HEK293T (cell line): ENCODE results near the gene TRDN.

Experiments
- CTCF ChIA-PET: fragments of 350-600 bp; formaldehyde crosslinking; extraction: SDS; loops from one replicate; lab custom pipeline; 2021; ENCODE audit warnings: antibody characterized with exemption, inconsistent platforms; lab: Yijun Ruan, JAX
- POLR2A ChIA-PET: fragments of 350-600 bp; formaldehyde crosslinking; extraction: SDS; loops from one replicate; lab custom pipeline; 2020; ENCODE audit warnings: antibody characterized with exemption, inconsistent platforms; lab: Yijun Ruan, JAX
- DNase-seq: peaks from one replicate; pipeline ENCODE4 v3.0.0; 2012; ENCODE audit warnings: mixed read lengths; ENCODE audit errors: extremely low spot score
- ARNT ChIP-seq: fragments of 450-650 bp; IDR thresholded peaks from 2 replicates; pipeline ENCODE4 v1.6.1; 2017; ENCODE audit warnings: mild to moderate bottlenecking
- BHLHE40 ChIP-seq: fragments of 450-650 bp; IDR thresholded peaks from 2 replicates; pipeline ENCODE4 v1.6.1; 2016; ENCODE audit warnings: mild to moderate bottlenecking, moderate library complexity, borderline replicate concordance
- CTBP1 ChIP-seq: fragments of 450-650 bp; IDR thresholded peaks from 2 replicates; pipeline ENCODE4 v1.6.1; 2016; ENCODE audit warnings: borderline replicate concordance
- ELF4 ChIP-seq: fragments of 450-650 bp; IDR thresholded peaks from 2 replicates; pipeline ENCODE4 v1.6.1; 2017; ENCODE audit warnings: antibody characterized with exemption
- FOXA1 ChIP-seq: fragments of 450-650 bp; IDR thresholded peaks from 2 replicates; pipeline ENCODE4 v1.6.1; 2016; ENCODE audit warnings: mild to moderate bottlenecking
- FOXK2 ChIP-seq: fragments of 450-650 bp; IDR thresholded peaks from 2 replicates; pipeline ENCODE4 v1.6.1; 2016; ENCODE audit warnings: mild to moderate bottlenecking
- FOXM1 ChIP-seq: fragments of 450-650 bp; IDR thresholded peaks from 2 replicates; pipeline ENCODE4 v1.6.1; 2017; ENCODE audit warnings: mild to moderate bottlenecking, borderline replicate concordance
- HDGF ChIP-seq: fragments of 450-650 bp; IDR thresholded peaks from 2 replicates; pipeline ENCODE4 v1.6.1; 2017; ENCODE audit warnings: antibody characterized with exemption, borderline replicate concordance
- L3MBTL2 ChIP-seq: fragments of 450-650 bp; conservative IDR thresholded peaks from 2 replicates; pipeline ENCODE4 v1.6.1; 2016; ENCODE audit warnings: mild to moderate bottlenecking
- LEF1 ChIP-seq: fragments of 450-650 bp; IDR thresholded peaks from 2 replicates; pipeline ENCODE4 v1.6.1; 2017; ENCODE audit warnings: mild to moderate bottlenecking, borderline replicate concordance
- NFRKB ChIP-seq: fragments of 450-650 bp; IDR thresholded peaks from 2 replicates; pipeline ENCODE4 v1.6.1; 2016; ENCODE audit warnings: mild to moderate bottlenecking, moderate library complexity
- SP1 ChIP-seq: fragments of 450-650 bp; IDR thresholded peaks from 2 replicates; pipeline ENCODE4 v1.6.1; 2017
- SUZ12 ChIP-seq: fragments of 450-650 bp; IDR thresholded peaks from 2 replicates; pipeline ENCODE4 v1.6.1; 2016; ENCODE audit warnings: mild to moderate bottlenecking
- TARDBP ChIP-seq: fragments of 450-650 bp; IDR thresholded peaks from 2 replicates; pipeline ENCODE4 v1.6.1; 2016
- ZNF384 ChIP-seq: fragments of 450-650 bp; IDR thresholded peaks from 2 replicates; pipeline ENCODE4 v1.6.1; 2016
- TF ChIP-seq, protein P1 (sequence below): fragments of 450-650 bp; IDR thresholded peaks from 2 replicates; pipeline ENCODE4 v1.6.1; 2016

The TRDN gene

DNA sequence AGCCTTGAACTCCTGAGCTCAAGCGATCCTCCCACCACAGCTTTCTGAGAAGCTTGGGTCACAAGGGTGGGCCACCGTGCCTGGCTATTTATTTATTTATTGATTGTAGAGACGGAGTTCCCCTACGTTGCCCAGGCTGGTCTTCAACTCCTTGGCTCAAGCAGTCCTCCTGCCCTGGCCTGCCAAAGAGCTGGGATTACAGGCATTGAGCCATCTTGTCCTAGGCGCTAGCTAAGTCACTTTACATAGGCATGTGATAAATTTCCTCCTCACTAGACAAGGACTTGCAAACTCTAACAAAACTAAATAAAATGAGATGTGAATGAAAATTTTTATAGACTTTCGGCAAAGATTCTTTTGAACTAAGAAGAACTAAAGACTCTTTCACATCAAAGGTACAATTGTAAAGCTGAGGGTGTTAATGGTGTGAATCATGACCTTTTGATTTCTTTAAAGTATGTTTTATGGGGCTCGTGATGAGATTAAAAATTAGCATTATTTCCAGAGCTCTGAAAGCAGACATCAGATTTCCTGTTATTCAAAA, 428.7 kb downstream of the TRDN start:
- no peak for DNase-seq
- no peak for TF ChIP-seq SUZ12
- no peak for TF ChIP-seq TARDBP
- no peak for TF ChIP-seq ELF4
- no peak for TF ChIP-seq BHLHE40
- no peak for TF ChIP-seq L3MBTL2
- no peak for TF ChIP-seq ZNF384
- TF ChIP-seq FOXM1, result no peak
- TF ChIP-seq ARNT, result no peak
- TF ChIP-seq HDGF, result no peak
- no peak for TF ChIP-seq FOXA1
- TF ChIP-seq FOXK2, result no peak
- no peak for TF ChIP-seq CTBP1
- TF ChIP-seq, protein P1, sequence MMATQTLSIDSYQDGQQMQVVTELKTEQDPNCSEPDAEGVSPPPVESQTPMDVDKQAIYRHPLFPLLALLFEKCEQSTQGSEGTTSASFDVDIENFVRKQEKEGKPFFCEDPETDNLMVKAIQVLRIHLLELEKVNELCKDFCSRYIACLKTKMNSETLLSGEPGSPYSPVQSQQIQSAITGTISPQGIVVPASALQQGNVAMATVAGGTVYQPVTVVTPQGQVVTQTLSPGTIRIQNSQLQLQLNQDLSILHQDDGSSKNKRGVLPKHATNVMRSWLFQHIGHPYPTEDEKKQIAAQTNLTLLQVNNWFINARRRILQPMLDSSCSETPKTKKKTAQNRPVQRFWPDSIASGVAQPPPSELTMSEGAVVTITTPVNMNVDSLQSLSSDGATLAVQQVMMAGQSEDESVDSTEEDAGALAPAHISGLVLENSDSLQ, result no peak
- TF ChIP-seq LEF1, result no peak
- TF ChIP-seq SP1, result no peak
- no peak for TF ChIP-seq NFRKB
- ChIA-PET CTCF (no interaction called here), POLR2A (no interaction called here)

DNA sequence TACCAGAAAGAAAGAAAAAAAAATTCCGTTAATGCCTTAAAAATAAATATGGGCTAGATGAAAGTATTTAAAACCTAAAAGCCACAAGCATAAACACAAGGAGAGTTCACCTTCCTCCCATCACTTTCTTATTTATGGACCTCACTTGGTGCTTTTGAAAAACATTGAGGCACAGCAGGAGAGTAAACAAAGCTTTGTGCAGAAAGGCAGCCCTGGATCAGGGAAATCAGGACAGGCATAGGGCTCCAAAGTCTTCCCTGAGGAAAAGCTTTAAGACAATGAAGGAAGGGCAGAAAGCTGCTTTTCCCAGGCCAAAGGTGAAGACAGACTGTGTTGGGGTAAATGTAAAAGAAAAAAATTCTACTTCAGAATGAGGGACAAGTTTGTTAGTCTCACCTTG, 432.8 kb downstream of the TRDN start:
- DNase-seq, result no peak
- ChIA-PET CTCF (interaction anchor here (1.0 kb wide), 1 partner anchor 10 kb away, joined by 3 read pairs; no protein-coding TSS in a partner anchor), POLR2A (no interaction called here)
- TF ChIP-seq FOXK2 (no peak), ELF4 (no peak), TARDBP (no peak)

DNA sequence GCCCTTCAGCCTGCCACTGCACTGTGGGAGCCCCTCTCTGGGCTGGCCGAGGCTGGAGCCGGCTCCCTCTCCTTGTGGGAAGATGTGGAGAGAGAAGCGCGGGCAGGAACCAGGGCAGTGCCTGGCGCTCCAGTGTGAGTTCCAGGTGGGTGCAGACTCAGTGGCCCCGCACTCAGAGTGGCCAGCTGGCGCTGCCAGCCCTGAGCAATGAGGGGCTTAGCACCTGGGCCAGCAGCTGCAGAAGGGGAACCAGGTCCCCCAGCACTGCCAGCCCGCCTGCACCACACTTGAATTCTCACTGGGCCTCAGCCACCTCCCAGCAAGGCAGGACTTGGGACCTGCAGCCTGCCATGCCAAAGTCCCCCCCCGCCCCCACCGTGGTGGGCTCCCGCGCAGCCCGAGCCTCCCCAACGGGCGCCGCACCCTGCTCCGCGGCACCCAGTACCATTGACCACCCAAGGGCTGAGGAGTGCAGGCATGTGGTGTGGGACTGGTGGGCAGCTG, 434.8 kb downstream of the TRDN start:
- ChIA-PET CTCF (interaction anchor here (1.0 kb wide), 1 partner anchor 19 kb away, joined by 3 read pairs; no protein-coding TSS in a partner anchor), POLR2A (no interaction called here)

DNA sequence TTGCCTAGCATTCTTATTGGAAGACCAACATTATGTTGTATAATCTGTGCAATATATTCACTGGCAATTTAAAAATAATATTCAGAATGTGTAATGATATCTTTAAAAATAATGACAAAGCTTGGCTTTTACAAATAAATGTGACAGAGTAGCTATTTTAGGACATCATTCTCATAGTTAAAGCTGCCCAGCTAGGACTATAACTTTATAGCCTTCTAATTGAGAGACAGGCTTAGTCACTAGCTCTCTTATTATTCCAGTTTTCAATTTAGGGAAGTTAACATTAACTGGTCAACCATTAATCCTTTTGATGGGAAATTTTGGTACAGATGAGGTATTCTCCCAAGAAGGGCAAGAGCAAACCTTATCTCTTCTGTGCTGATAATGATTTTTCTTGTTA, 443.5 kb downstream of the TRDN start:
- CTCF ChIA-PET, result no interaction called here
- TF ChIP-seq CTBP1, result no peak
- no peak for TF ChIP-seq ARNT
- TF ChIP-seq HDGF, result no peak
- TF ChIP-seq, protein P1, result no peak
- no peak for TF ChIP-seq FOXA1
- TF ChIP-seq FOXM1, result no peak

More for the DNA sequence above, 434.8 kb downstream of the TRDN start:
- DNase-seq, result no peak
- TF ChIP-seq HDGF, result no peak
- TF ChIP-seq FOXM1, result no peak
- TF ChIP-seq LEF1, result no peak
- no peak for TF ChIP-seq TARDBP
- no peak for TF ChIP-seq ZNF384

DNA sequence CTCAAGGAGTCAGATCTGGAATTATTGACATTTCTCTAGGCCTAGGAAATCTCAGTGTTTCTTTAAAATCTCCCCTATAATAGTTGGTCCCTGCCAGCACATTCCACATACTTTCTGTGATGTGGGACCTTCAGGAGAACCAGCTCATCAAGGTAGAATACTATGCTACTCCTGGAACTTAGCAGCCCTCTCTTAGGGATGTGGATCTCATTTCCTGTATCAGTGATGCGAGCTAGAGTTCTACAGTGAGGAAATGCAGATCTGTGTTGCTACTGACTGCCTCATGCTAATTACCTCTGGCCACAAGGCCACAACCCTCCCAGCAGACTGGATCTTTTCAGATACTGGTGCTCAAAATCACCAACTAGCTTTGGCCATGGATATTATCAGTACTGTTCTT, 446.9 kb downstream of the TRDN start:
- no peak for DNase-seq
- ChIA-PET POLR2A (no interaction called here), CTCF (interaction anchor here (0.6 kb wide), 1 partner anchor 193 kb away, joined by 3 read pairs; no protein-coding TSS in a partner anchor)
- TF ChIP-seq SP1, result no peak
- TF ChIP-seq ELF4, result no peak
- TF ChIP-seq ZNF384, result no peak
- TF ChIP-seq ARNT, result no peak
- no peak for TF ChIP-seq TARDBP
- no peak for TF ChIP-seq CTBP1
- TF ChIP-seq HDGF, result no peak
- TF ChIP-seq LEF1, result no peak
- TF ChIP-seq BHLHE40, result no peak
- no peak for TF ChIP-seq FOXA1
- TF ChIP-seq, protein P1, result no peak
- no peak for TF ChIP-seq FOXK2
- TF ChIP-seq FOXM1, result no peak
- no peak for TF ChIP-seq L3MBTL2
- TF ChIP-seq NFRKB, result no peak
- no peak for TF ChIP-seq SUZ12

More for the DNA sequence above, 443.5 kb downstream of the TRDN start:
- DNase-seq, result no peak
- POLR2A ChIA-PET, result no interaction called here

DNA sequence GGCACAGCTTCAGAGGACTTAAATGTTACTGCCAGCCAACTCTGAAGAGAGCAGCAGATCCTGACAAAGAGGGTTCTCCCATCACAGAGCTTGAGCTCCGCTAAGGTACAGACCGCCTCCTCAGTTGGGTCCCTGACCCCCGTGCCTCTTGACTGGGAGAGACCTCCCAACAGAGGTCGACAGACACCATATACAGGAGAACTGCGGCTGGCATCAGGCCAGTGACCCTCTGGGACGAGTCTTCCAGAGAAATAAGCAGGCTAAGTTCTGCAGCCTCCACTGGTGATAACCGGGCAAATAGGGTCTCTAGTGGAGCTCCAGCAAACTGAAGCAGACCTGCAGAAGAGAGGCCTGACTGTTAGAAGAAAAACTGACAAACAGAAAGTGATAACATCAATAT, 453.8 kb downstream of the TRDN start:
- ChIA-PET CTCF (interaction anchor here (0.8 kb wide), 1 partner anchor 20 kb away, joined by 3 read pairs; no protein-coding TSS in a partner anchor), POLR2A (no interaction called here)
- DNase-seq, result no peak
- TF ChIP-seq LEF1 (no peak), ARNT (no peak), ZNF384 (no peak)

DNA sequence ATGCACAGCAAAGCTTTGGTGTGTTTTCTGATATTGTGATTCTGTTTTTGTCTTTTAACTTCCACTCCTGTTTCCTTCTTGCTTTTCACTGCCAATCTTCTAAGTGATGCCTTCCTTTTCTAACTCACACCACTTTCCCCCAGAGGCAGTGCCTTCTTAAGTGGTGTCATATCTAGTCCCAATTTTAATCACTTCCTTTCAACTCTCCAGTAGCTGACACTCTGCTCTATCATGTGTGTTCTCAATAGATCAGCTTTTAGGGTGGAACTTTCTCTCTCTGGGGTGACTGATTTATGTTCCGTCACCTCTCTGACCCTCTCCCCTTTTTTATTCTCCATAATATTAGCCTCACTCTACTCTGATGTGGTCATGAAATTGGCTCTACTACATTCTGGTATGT, 460.0 kb downstream of the TRDN start:
- ChIA-PET CTCF (no interaction called here), POLR2A (no interaction called here)
- TF ChIP-seq ARNT (no peak), SUZ12 (no peak), SP1 (no peak), NFRKB (no peak), FOXM1 (no peak), TARDBP (no peak), ZNF384 (no peak), FOXK2 (no peak), HDGF (no peak), BHLHE40 (no peak), FOXA1 (no peak), LEF1 (no peak), ELF4 (no peak), CTBP1 (no peak), L3MBTL2 (no peak)
- TF ChIP-seq, protein P1, result no peak
- DNase-seq, result no peak
